ENCODE results near the gene ASCC1. TPM values are rescaled to one million over a fixed set of nuclear protein-coding genes. Genes with fewer than 3 reads are reported as not detected.
A peak's percentile ranks its signal among the peaks of the same experiment; 100 is the strongest.

Gene ASCC1
- total RNA-seq, 3 donors from 2014 or later (not counting 1 experiment from before 2014, with no cell fraction given): 26.0 to 35.2 (median 29.3) TPM

GRCh38 chr10:72220637-72221036 is 4.6 kb upstream of the ASCC1 start:
- ATAC-seq (no peak), DNase-seq (no peak)
- H3K9me3 Mint-ChIP-seq: no peaks in the 10 kb centered on the region
- TF ChIP-seq CTCF (IDR thresholded peaks at IDR 0.05): no peak
- peaks cover 16 to 37% of the 10 kb centered on the region in 2 donors for H3K4me1 Mint-ChIP-seq
- WGBS (ENCODE audit: insufficient coverage): 94% methylated on average over 5 of the region's 8 CpGs
- H3K27me3 ChIP-seq (ENCODE audit: control insufficient read depth, insufficient read depth, low read length): no peaks in the 10 kb centered on the region
- no peak overlapping the region for H3K27ac ChIP-seq (ENCODE audit: low read length)
- no peak overlapping the region for H3K4me3 ChIP-seq (ENCODE audit: low read length)
- intact Hi-C loops (cut with micrococcal nuclease): no loop called here
- peaks cover 21% of the 10 kb centered on the region for H3K36me3 ChIP-seq (ENCODE audit: control insufficient read depth, insufficient read depth, low read length)
- no peak overlapping the region for H3K4me3 Mint-ChIP-seq
- H3K27me3 Mint-ChIP-seq (ENCODE audit: low read depth in 2 of 2): no peaks in the 10 kb centered on the region
- no peaks in the 10 kb centered on the region for H3K36me3 Mint-ChIP-seq
- H3K27ac Mint-ChIP-seq: no peak overlapping the region
- no peaks in the 10 kb centered on the region for H3K9me3 ChIP-seq (ENCODE audit: control insufficient read depth, insufficient read depth, low read length)
- peaks cover 23% of the 10 kb centered on the region for H3K4me1 ChIP-seq (ENCODE audit: control insufficient read depth, insufficient read depth, low read length)

GRCh38 chr10:72219235-72219814 is 3.2 kb upstream of the ASCC1 start:
- 89% methylated on average over 5 of the region's 6 CpGs for WGBS (ENCODE audit: insufficient coverage)
- intact Hi-C loops (cut with micrococcal nuclease): loop anchor here (5.0 kb wide), 1 partner anchor 132 kb away; the partner anchor contains the start of gene SPOCK2
- Mint-ChIP-seq H3K4me3 (no peak overlapping the region), H3K27ac (peak overlapping the region; percentile 87 to 88), H3K27me3 (ENCODE audit: low read depth in 2 of 2) (no peaks in the 10 kb centered on the region), H3K9me3 (no peaks in the 10 kb centered on the region), H3K4me1 (peaks cover 20 to 47% of the 10 kb centered on the region in 2 donors), H3K36me3 (no peaks in the 10 kb centered on the region)
- H3K27ac ChIP-seq (ENCODE audit: low read length): peak overlapping the region; percentile 20
- peaks cover 13% of the 10 kb centered on the region for H3K36me3 ChIP-seq (ENCODE audit: control insufficient read depth, insufficient read depth, low read length)
- TF ChIP-seq CTCF (IDR thresholded peaks at IDR 0.05): no peak
- no peaks in the 10 kb centered on the region for H3K9me3 ChIP-seq (ENCODE audit: control insufficient read depth, insufficient read depth, low read length)
- no peaks in the 10 kb centered on the region for H3K27me3 ChIP-seq (ENCODE audit: control insufficient read depth, insufficient read depth, low read length)
- H3K4me3 ChIP-seq (ENCODE audit: low read length): no peak overlapping the region
- H3K4me1 ChIP-seq (ENCODE audit: control insufficient read depth, insufficient read depth, low read length): peaks cover 33% of the 10 kb centered on the region
- ATAC-seq: no peak
- DNase-seq: no peak

- H3K27ac ChIP-seq (ENCODE audit: low read length): peak overlapping the region; percentile 20
- H3K4me1 ChIP-seq (ENCODE audit: control insufficient read depth, insufficient read depth, low read length): peaks cover 33% of the 10 kb centered on the region
- H3K27me3 ChIP-seq (ENCODE audit: control insufficient read depth, insufficient read depth, low read length): no peaks in the 10 kb centered on the region
- ATAC-seq (no peak), DNase-seq (peak in 1 of 2 donors; percentile 38)
- Mint-ChIP-seq H3K4me1 (peaks cover 20 to 44% of the 10 kb centered on the region in 2 donors), H3K27me3 (ENCODE audit: low read depth in 2 of 2) (no peaks in the 10 kb centered on the region), H3K27ac (peak overlapping the region; percentile 87 to 88), H3K9me3 (no peaks in the 10 kb centered on the region), H3K36me3 (no peaks in the 10 kb centered on the region), H3K4me3 (peak overlapping the region; percentile 62)
- H3K36me3 ChIP-seq (ENCODE audit: control insufficient read depth, insufficient read depth, low read length): peaks cover 9% of the 10 kb centered on the region
- H3K4me3 ChIP-seq (ENCODE audit: low read length): no peak overlapping the region
- no peaks in the 10 kb centered on the region for H3K9me3 ChIP-seq (ENCODE audit: control insufficient read depth, insufficient read depth, low read length)
- TF ChIP-seq CTCF (IDR thresholded peaks at IDR 0.05): no peak
- intact Hi-C loops (cut with micrococcal nuclease): loop anchor here (5.0 kb wide), 1 partner anchor 131 kb away; the partner anchor contains the start of gene SPOCK2
- 19% methylated on average over 2 of the region's 2 CpGs for WGBS (ENCODE audit: insufficient coverage)
Observed at GRCh38 chr10:72218726-72219125, 2.6 kb upstream of the ASCC1 start.

All from natural killer cell (primary cell).